ENCODE data around the gene SPG7. TPM values are rescaled to one million over a fixed set of nuclear protein-coding genes. Genes with fewer than 3 reads are reported as not detected.

SPG7 gene
- polyA plus RNA-seq, 2 of the 4 experiments (the other 2 are of a cell fraction), result 53.2 to 73.2 TPM

- CTCF ChIA-PET, result interaction anchor here (0.8 to 2.7 kb wide), 11 partner anchors 11 to 146 kb away, joined by 3 to 17 read pairs (median 7); no protein-coding TSS in a partner anchor
- TF ChIP-seq PHF8 (IDR thresholded peaks at IDR 0.05; ENCODE audit: borderline replicate concordance, low read depth), result 0 out of 2 replicates have a peak, but pooled peaks have one; percentile 3
- TF ChIP-seq ZNF302 (CRISPR knock-in tag; IDR thresholded peaks at IDR 0.05), result no peak
- no peak; a peak in 1 of 6 replicates for ATAC-seq
- no peaks in the 10 kb centered on the region for H3K9me3 ChIP-seq
- H3K4me3 ChIP-seq, result peak overlapping the region; percentile 73
- peak overlapping the region; percentile 76 for H3K4me2 ChIP-seq
- no peak for FAIRE-seq
- WGBS (ENCODE audit: missing lambda C conversion rate), result 80% methylated on average over 54 of the region's 89 CpGs
- POLR2A ChIA-PET, result no interaction called here
- no peak for DNase-seq (ENCODE audit: low read depth in 1 of 2, low spot score in 1 of 2)
- H3K27ac ChIP-seq, result peak overlapping the region; percentile 90 to 97
- peaks cover 22% of the 10 kb centered on the region for H3K4me1 ChIP-seq
Measured at GRCh38 chr16:89576153-89577054, 68.2 kb downstream of the SPG7 start.

- peaks cover 30% of the 10 kb centered on the region for H3K4me1 ChIP-seq
- ChIA-PET POLR2A (no interaction called here), CTCF (interaction anchor here (0.6 to 2.7 kb wide), 7 partner anchors 11 to 284 kb away, joined by 3 to 17 read pairs (median 5); no protein-coding TSS in a partner anchor)
- no peak for FAIRE-seq
- peak overlapping the region in 1 of 2 experiments; percentile 97; a peak in 1 of 6 replicates for H3K27ac ChIP-seq
- DNase-seq (ENCODE audit: low read depth in 1 of 2, low spot score in 1 of 2), result no peak
- peak overlapping the region; percentile 76 for H3K4me2 ChIP-seq
- 90% methylated on average over 23 of the region's 25 CpGs for WGBS (ENCODE audit: missing lambda C conversion rate)
- peak overlapping the region; percentile 73; the same call in 2 of the 3 replicates for H3K4me3 ChIP-seq
- H3K9me3 ChIP-seq, result no peaks in the 10 kb centered on the region
- ATAC-seq, result no peak
- no peak for TF ChIP-seq RARB (CRISPR knock-in tag; IDR thresholded peaks at IDR 0.05)
- TF ChIP-seq PHF8 (IDR thresholded peaks at IDR 0.05; ENCODE audit: borderline replicate concordance, low read depth), result no peak
- TF ChIP-seq RCOR1 (IDR thresholded peaks at IDR 0.05; ENCODE audit: low read depth, low read length), result no peak
Measured at GRCh38 chr16:89577055-89577759, 69.0 kb downstream of the SPG7 start.

- Histone ChIP-seq H3K9me3 (no peaks in the 10 kb centered on the region), H3K4me3 (no peak overlapping the region), H3K27ac (no peak overlapping the region), H3K4me1 (peaks cover 31% of the 10 kb centered on the region), H3K4me2 (no peak overlapping the region)
- TF ChIP-seq MAFK (IDR thresholded peaks at IDR 0.05; ENCODE audit: partially characterized antibody) (no peak), RCOR1 (IDR thresholded peaks at IDR 0.05; ENCODE audit: low read depth, low read length) (no peak), RAD21 (conservative IDR thresholded peaks at IDR 0.05 in 1 of 2, IDR thresholded peaks at IDR 0.05 in 1 of 2) (no peak)
- ChIA-PET CTCF (interaction anchor here (0.6 to 1.4 kb wide), 2 partner anchors 21 to 78 kb away, joined by 3 read pairs; no protein-coding TSS in a partner anchor), POLR2A (no interaction called here)
- DNase-seq (ENCODE audit: low read depth in 1 of 2, low spot score in 1 of 2) (no peak), ATAC-seq (no peak), FAIRE-seq (no peak)
- 89% methylated on average over 15 of the region's 15 CpGs for WGBS (ENCODE audit: missing lambda C conversion rate)
Measured at GRCh38 chr16:89579351-89579750, 71.1 kb downstream of the SPG7 start.

GRCh38 chr16:89581045-89581695 lies 73.0 kb downstream of the SPG7 start:
- H3K4me1 ChIP-seq, result peaks cover 29% of the 10 kb centered on the region
- ATAC-seq, result peak; percentile 72 to 78
- peak; percentile 74 to 82 for DNase-seq (ENCODE audit: low read depth in 1 of 2, low spot score in 1 of 2)
- no peaks in the 10 kb centered on the region for H3K9me3 ChIP-seq
- peak overlapping the region; percentile 62 for H3K4me2 ChIP-seq
- CTCF ChIA-PET, result interaction anchor here (0.7 to 1.4 kb wide), 3 partner anchors 9 to 34 kb away, joined by 5 to 7 read pairs (median 5); no protein-coding TSS in a partner anchor
- POLR2A ChIA-PET, result interaction anchor here (0.6 to 1.1 kb wide), 4 partner anchors 17 to 340 kb away, joined by 3 to 5 read pairs (median 5); partner anchors contain the start of gene CDK10
- WGBS (ENCODE audit: missing lambda C conversion rate), result 52% methylated on average over 33 of the region's 33 CpGs
- peak; percentile 39 for FAIRE-seq
- H3K27ac ChIP-seq, result peak overlapping the region; percentile 78
- H3K4me3 ChIP-seq, result no peak overlapping the region
- TF ChIP-seq ZC3H11A (IDR thresholded peaks at IDR 0.05) (no peak), HDAC2 (IDR thresholded peaks at IDR 0.05) (no peak), MYC (IDR thresholded peaks at IDR 0.05; ENCODE audit: borderline replicate concordance, low read length) (0 out of 2 replicates have a peak, but pooled peaks have one; percentile 53), HES2 (IDR thresholded peaks at IDR 0.05) (no peak), ZSCAN20 (CRISPR knock-in tag; IDR thresholded peaks at IDR 0.05) (no peak), MAX (IDR thresholded peaks at IDR 0.05) (peak; percentile 60), MAZ (IDR thresholded peaks at IDR 0.05; ENCODE audit: borderline replicate concordance, low read depth, low read length) (no peak), SREBF2 (IDR thresholded peaks at IDR 0.05) (no peak), ZFP36 (IDR thresholded peaks at IDR 0.05; ENCODE audit: borderline replicate concordance, partially characterized antibody) (no peak), CBX2 (IDR thresholded peaks at IDR 0.05; ENCODE audit: borderline replicate concordance, low read depth) (no peak), FOSL2 (IDR thresholded peaks at IDR 0.05) (peak; percentile 59; the same call in 1 of the 2 replicates), FOSL2 (CRISPR knock-in tag; IDR thresholded peaks at IDR 0.05) (peak; percentile 98), JUNB (IDR thresholded peaks at IDR 0.05) (0 out of 2 replicates have a peak, but pooled peaks have one; percentile 40), USF2 (IDR thresholded peaks at IDR 0.05) (no peak), GATA3 (IDR thresholded peaks at IDR 0.05; ENCODE audit: borderline replicate concordance) (0 out of 2 replicates have a peak, but pooled peaks have one; percentile 28), RAD21 (conservative IDR thresholded peaks at IDR 0.05 in 1 of 2, IDR thresholded peaks at IDR 0.05 in 1 of 2) (no peak), ESRRA (IDR thresholded peaks at IDR 0.05; ENCODE audit: borderline replicate concordance, low read length) (no peak), POLR2A (IDR thresholded peaks at IDR 0.05; ENCODE audit: low read length) (no peak), PHF8 (IDR thresholded peaks at IDR 0.05; ENCODE audit: borderline replicate concordance, low read depth) (no peak), RCOR1 (IDR thresholded peaks at IDR 0.05; ENCODE audit: low read depth, low read length) (no peak)
